H9 (cell line): Measurements from ENCODE around the gene SOX15. TPM values are rescaled to one million over a fixed set of nuclear protein-coding genes. Genes with fewer than 3 reads are reported as not detected.

ENCODE experiments used
- DNase-seq: peaks from one replicate; pipeline ENCODE4 v3.0.0-alpha.2; 2017
- H2AFZ ChIP-seq: one replicate; pipeline ENCODE4 v1.6.1; 2013; ENCODE audit warnings: mild to moderate bottlenecking, low read length, control low read depth, moderate library complexity
- H2AK5ac ChIP-seq: 2 replicates; pipeline ENCODE4 v1.6.1; 2013; ENCODE audit warnings: low read length, control low read depth, mixed read lengths; ENCODE audit not compliant: insufficient read length
- H2BK120ac ChIP-seq: one replicate; pipeline ENCODE4 v1.6.1; 2013; ENCODE audit warnings: low read depth, mild to moderate bottlenecking, low read length, control low read depth, inconsistent platforms; ENCODE audit not compliant: poor library complexity, severe bottlenecking
- H2BK12ac ChIP-seq: 2 replicates; pipeline ENCODE4 v1.6.1; 2013; ENCODE audit warnings: low read length, control low read depth, mixed read lengths, low read depth; ENCODE audit not compliant: insufficient read length
- H2BK15ac ChIP-seq: 2 replicates; pipeline ENCODE4 v1.6.1; 2013; ENCODE audit warnings: low read depth, low read length, control low read depth
- H2BK20ac ChIP-seq: one replicate; pipeline ENCODE4 v1.6.1; 2013; ENCODE audit warnings: low read depth, mild to moderate bottlenecking, low read length, control low read depth, inconsistent platforms; ENCODE audit not compliant: poor library complexity, severe bottlenecking
- H2BK5ac ChIP-seq: 2 replicates; pipeline ENCODE4 v1.6.1; 2013; ENCODE audit warnings: low read length, control low read depth, mixed read lengths; ENCODE audit not compliant: insufficient read length
- H3K14ac ChIP-seq: 2 replicates; pipeline ENCODE4 v1.6.1; 2013; ENCODE audit warnings: low read length, control low read depth; ENCODE audit not compliant: insufficient read depth
- H3K18ac ChIP-seq: 2 replicates; pipeline ENCODE4 v1.6.1; 2013; ENCODE audit warnings: low read depth, mild to moderate bottlenecking, mixed read lengths, low read length, control low read depth; ENCODE audit not compliant: insufficient read length
- H3K23ac ChIP-seq: 2 replicates; pipeline ENCODE4 v1.6.1; 2013; ENCODE audit warnings: low read length, control low read depth, mixed read lengths, low read depth; ENCODE audit not compliant: insufficient read length
- H3K23me2 ChIP-seq: 2 replicates; pipeline ENCODE4 v1.6.1; 2013; ENCODE audit warnings: low read depth, mild to moderate bottlenecking, mixed read lengths, low read length, control low read depth; ENCODE audit not compliant: insufficient read length, poor library complexity, severe bottlenecking
- H3K27ac ChIP-seq: 2 replicates; pipeline ENCODE4 v1.5.1; 2013; ENCODE audit warnings: low read length, control low read depth, mixed read lengths, low read depth; ENCODE audit not compliant: insufficient read length
- H3K27me3 ChIP-seq: 2 replicates; pipeline ENCODE4 v1.6.1; 2013; ENCODE audit warnings: low read length, control low read depth, inconsistent platforms; ENCODE audit not compliant: insufficient read depth
- H3K4ac ChIP-seq: 2 replicates; pipeline ENCODE4 v1.6.1; 2013; ENCODE audit warnings: low read depth, mild to moderate bottlenecking, control low read depth, inconsistent platforms, low read length, moderate library complexity
- H3K4me1 ChIP-seq: 2 replicates; pipeline ENCODE4 v1.6.1; 2013; ENCODE audit warnings: low read length, control low read depth, inconsistent platforms; ENCODE audit not compliant: insufficient read depth
- H3K4me2 ChIP-seq: 2 replicates; pipeline ENCODE4 v1.6.1; 2013; ENCODE audit warnings: low read length, control low read depth, mixed read lengths; ENCODE audit not compliant: insufficient read length, insufficient read depth
- H3K56ac ChIP-seq: 2 replicates; pipeline ENCODE4 v1.6.1; 2013; ENCODE audit warnings: low read depth, mild to moderate bottlenecking, mixed read lengths, low read length, control low read depth; ENCODE audit not compliant: insufficient read length
- H3K79me1 ChIP-seq: 2 replicates; pipeline ENCODE4 v1.6.1; 2013; ENCODE audit warnings: low read depth, mild to moderate bottlenecking, moderate library complexity, low read length, control low read depth, inconsistent platforms; ENCODE audit not compliant: insufficient read depth, poor library complexity, severe bottlenecking
- H3K79me2 ChIP-seq: 2 replicates; pipeline ENCODE4 v1.6.1; 2013; ENCODE audit warnings: low read length, control low read depth, inconsistent platforms; ENCODE audit not compliant: insufficient read depth
- H3K9ac ChIP-seq: 2 replicates; pipeline ENCODE4 v1.6.1; 2013; ENCODE audit warnings: low read length, control low read depth, mixed read lengths; ENCODE audit not compliant: insufficient read length; ENCODE audit errors: extremely low read depth
- H3K9me3 ChIP-seq: one replicate; pipeline ENCODE4 v1.6.1; 2013; ENCODE audit warnings: low read depth, low read length, inconsistent platforms; ENCODE audit not compliant: control insufficient read depth
- H3T11ph ChIP-seq: one replicate; pipeline ENCODE4 v1.6.1; 2013; ENCODE audit warnings: mild to moderate bottlenecking, low read length, control low read depth, inconsistent platforms
- H4K20me1 ChIP-seq: one replicate; pipeline ENCODE4 v1.6.1; 2013; ENCODE audit not compliant: control insufficient read depth, insufficient read length, insufficient read depth
- H4K5ac ChIP-seq: 2 replicates; pipeline ENCODE4 v1.6.1; 2013; ENCODE audit warnings: low read depth, mild to moderate bottlenecking, mixed read lengths, low read length, control low read depth; ENCODE audit not compliant: insufficient read length
- H4K8ac ChIP-seq: replicated peaks from 2 replicates; pipeline ENCODE4 v1.6.1; 2013; ENCODE audit warnings: low read length, control low read depth, mixed read lengths, low read depth; ENCODE audit not compliant: insufficient read length
- H4K91ac ChIP-seq: 2 replicates; pipeline ENCODE4 v1.6.1; 2013; ENCODE audit warnings: low read depth, mild to moderate bottlenecking, moderate library complexity, mixed read lengths, low read length, control low read depth; ENCODE audit not compliant: insufficient read length
- H3K27ac Mint-ChIP-seq, 3 experiments: 2 replicates in 2 of 3; 3 replicates in 1 of 3; pipeline ENCODE4 v1.8.0; 2020 to 2021; ENCODE audit warnings: mixed read lengths in 3 of 3, mild to moderate bottlenecking in 1 of 3, moderate library complexity in 1 of 3
- H3K27me3 Mint-ChIP-seq: 2 replicates; pipeline ENCODE4 v1.8.0; 2021; ENCODE audit warnings: low read depth, mild to moderate bottlenecking, moderate library complexity, mixed read lengths
- H3K36me3 Mint-ChIP-seq, 3 experiments: 2 replicates in 2 of 3; 3 replicates in 1 of 3; pipeline ENCODE4 v1.8.0; 2020 to 2021; ENCODE audit warnings: low read depth in 3 of 3, mixed read lengths in 3 of 3; ENCODE audit not compliant: insufficient read depth in 1 of 3
- H3K4me1 Mint-ChIP-seq, 2 experiments: 2 replicates each; pipeline ENCODE4 v1.8.0; 2020; ENCODE audit warnings: mixed read lengths in 2 of 2
- H3K4me3 Mint-ChIP-seq, 2 experiments: 2 replicates in 1 of 2; 3 replicates in 1 of 2; pipeline ENCODE4 v1.8.0; 2020 to 2021; ENCODE audit warnings: mild to moderate bottlenecking in 2 of 2, mixed read lengths in 2 of 2, moderate library complexity in 1 of 2
- H3K9me3 Mint-ChIP-seq, 2 experiments: 2 replicates in 1 of 2; 3 replicates in 1 of 2; pipeline ENCODE4 v1.8.0; 2020; ENCODE audit warnings: mild to moderate bottlenecking in 2 of 2, mixed read lengths in 2 of 2, moderate library complexity in 1 of 2
- CTCF ChIP-seq: fragments of 200-600 bp; sonication (generic); conservative IDR thresholded peaks from 3 replicates; pipeline ENCODE4 v1.8.0; 2021; ENCODE audit warnings: antibody characterized with exemption, mild to moderate bottlenecking
- WGBS: extraction: QIAGEN DNeasy Blood & Tissue Kit; methylation state at CpG from one replicate; pipeline ENCODE4 v1.1.7; 2013; ENCODE audit warnings: missing lambda C conversion rate, low lambda C conversion rate, mixed read lengths; ENCODE audit not compliant: insufficient read length; ENCODE audit errors: extremely low coverage; 5-methylcytosine and 5-hydroxymethylcytosine counted together
- total RNA-seq: library from RNA; stranded (reverse); gene quantifications from 2 replicates; pipeline ENCODE4 v1.2.1, GENCODE V29; 2021

Gene SOX15
- total RNA-seq, 1 experiment from 2014 or later: 7.7 TPM

GRCh38 chr17:7561028-7561575 is 28.8 kb downstream of the SOX15 start:
- no peak overlapping the region for H3T11ph ChIP-seq
- H2BK120ac ChIP-seq: no peak overlapping the region
- no peak overlapping the region for H4K91ac ChIP-seq
- H3K79me2 ChIP-seq: peaks cover 8% of the 10 kb centered on the region; the same call in 1 of the 2 replicates
- H3K4ac ChIP-seq: no peak overlapping the region
- 0 out of 2 replicates have a peak, but pooled peaks cover 2% of the 10 kb centered on the region for H3K4me1 ChIP-seq
- H2AK5ac ChIP-seq: no peak overlapping the region
- no peaks in the 10 kb centered on the region for H3K9me3 ChIP-seq
- H3K23me2 ChIP-seq: peaks cover 9% of the 10 kb centered on the region
- peak overlapping the region; percentile 57 for H3K9ac ChIP-seq
- TF ChIP-seq CTCF: peak; percentile 78
- no peak overlapping the region for H2BK12ac ChIP-seq
- peaks cover 36 to 54% of the 10 kb centered on the region in 2 experiments for H3K4me1 Mint-ChIP-seq
- no peaks in the 10 kb centered on the region for H4K20me1 ChIP-seq
- H3K9me3 Mint-ChIP-seq: no peaks in the 10 kb centered on the region
- H2BK20ac ChIP-seq: no peak overlapping the region
- no CpG with 5 or more reads among the region's 32 CpGs for WGBS
- H2BK5ac ChIP-seq: no peak overlapping the region
- peak overlapping the region; percentile 90 to 91 for H3K4me3 Mint-ChIP-seq
- H3K18ac ChIP-seq: no peak overlapping the region
- no peak overlapping the region for H4K5ac ChIP-seq
- peak overlapping the region; percentile 77 for H3K4me2 ChIP-seq
- H3K79me1 ChIP-seq: peaks cover 15% of the 10 kb centered on the region
- H4K8ac ChIP-seq: no peak overlapping the region
- H3K56ac ChIP-seq: no peak overlapping the region
- H3K27me3 Mint-ChIP-seq: no peaks in the 10 kb centered on the region; the same call in 1 of the 2 replicates
- DNase-seq: peak; percentile 96
- H3K27me3 ChIP-seq: no peaks in the 10 kb centered on the region
- no peak overlapping the region for H3K27ac ChIP-seq
- peak overlapping the region; percentile 92 to 98 (median 97) for H3K27ac Mint-ChIP-seq
- no peak overlapping the region for H3K23ac ChIP-seq
- peaks cover 12 to 31% (median 31%) of the 10 kb centered on the region in 3 experiments; a peak in 6 of 7 replicates for H3K36me3 Mint-ChIP-seq
- H2AFZ ChIP-seq: no peak overlapping the region
- no peak overlapping the region for H3K14ac ChIP-seq
- no peak overlapping the region for H2BK15ac ChIP-seq
